Ascending aorta (tissue), 2 donors: Measurements from ENCODE around the gene KLK7. TPM values are rescaled to one million over a fixed set of nuclear protein-coding genes. Genes with fewer than 3 reads are reported as not detected.

ENCODE experiments used
- DNase-seq, 2 donors: peaks; one replicate each; pipeline ENCODE4 v3.0.0-alpha.2; 2019; ENCODE audit warnings: low spot score in 2 of 2
- H3K27ac ChIP-seq, 2 donors: fragments of 200-600 bp; sonication (generic); one replicate each; pipeline ENCODE4 v1.5.1; 2016 to 2017; ENCODE audit warnings: mild to moderate bottlenecking in 1 of 2
- H3K27me3 ChIP-seq: fragments of 200-600 bp; sonication (generic); one replicate; pipeline ENCODE4 v1.5.1; 2017
- H3K36me3 ChIP-seq, 2 donors: fragments of 200-600 bp; sonication (generic); one replicate each; pipeline ENCODE4 v1.5.1; 2016
- H3K4me1 ChIP-seq, 2 donors: fragments of 200-600 bp; sonication (generic); one replicate each; pipeline ENCODE4 v1.5.1; 2016 to 2017; ENCODE audit warnings: mild to moderate bottlenecking in 1 of 2
- H3K4me3 ChIP-seq, 2 donors: fragments of 200-600 bp; sonication (generic); one replicate each; pipeline ENCODE4 v1.5.1; 2016 to 2017; ENCODE audit warnings: mild to moderate bottlenecking in 1 of 2
- H3K9me3 ChIP-seq, 2 donors: fragments of 200-600 bp; sonication (generic); one replicate each; pipeline ENCODE4 v1.5.1; 2016
- intact Hi-C: fragments of 100-400 bp; cut with DNase I; formaldehyde crosslinking; loops from one replicate; pipeline ENCODE4 v1.15.1; 2023
- total RNA-seq: library from RNA; depleted of rRNA; stranded (reverse); fragments of >200 nt; gene quantifications from one replicate; pipeline ENCODE4 v1.1.0, GENCODE V29; 2016
- TF ChIP-seq, protein P1 (sequence below), 3 experiments: fragments of 200-600 bp in 2 of 3; fragments of 450-650 bp in 1 of 3; sonication (generic) in 2 of 3; IDR thresholded peaks; one replicate each; pipeline ENCODE4 v1.5.1; 2016 to 2019; ENCODE audit warnings: antibody characterized with exemption in 3 of 3, mild to moderate bottlenecking in 1 of 3, moderate library complexity in 1 of 3

Gene KLK7
- total RNA-seq, 1 donor from 2014 or later, result not detected

GRCh38 chr19:50959731-50960500, 23.8 kb downstream of the KLK7 start:
- Histone ChIP-seq H3K36me3 (no peaks in the 10 kb centered on the region), H3K4me3 (no peak overlapping the region), H3K4me1 (no peaks in the 10 kb centered on the region), H3K27me3 (no peaks in the 10 kb centered on the region), H3K9me3 (no peaks in the 10 kb centered on the region), H3K27ac (no peak overlapping the region)
- no peak for DNase-seq
- intact Hi-C loops, result no loop called here
- TF ChIP-seq, protein P1, sequence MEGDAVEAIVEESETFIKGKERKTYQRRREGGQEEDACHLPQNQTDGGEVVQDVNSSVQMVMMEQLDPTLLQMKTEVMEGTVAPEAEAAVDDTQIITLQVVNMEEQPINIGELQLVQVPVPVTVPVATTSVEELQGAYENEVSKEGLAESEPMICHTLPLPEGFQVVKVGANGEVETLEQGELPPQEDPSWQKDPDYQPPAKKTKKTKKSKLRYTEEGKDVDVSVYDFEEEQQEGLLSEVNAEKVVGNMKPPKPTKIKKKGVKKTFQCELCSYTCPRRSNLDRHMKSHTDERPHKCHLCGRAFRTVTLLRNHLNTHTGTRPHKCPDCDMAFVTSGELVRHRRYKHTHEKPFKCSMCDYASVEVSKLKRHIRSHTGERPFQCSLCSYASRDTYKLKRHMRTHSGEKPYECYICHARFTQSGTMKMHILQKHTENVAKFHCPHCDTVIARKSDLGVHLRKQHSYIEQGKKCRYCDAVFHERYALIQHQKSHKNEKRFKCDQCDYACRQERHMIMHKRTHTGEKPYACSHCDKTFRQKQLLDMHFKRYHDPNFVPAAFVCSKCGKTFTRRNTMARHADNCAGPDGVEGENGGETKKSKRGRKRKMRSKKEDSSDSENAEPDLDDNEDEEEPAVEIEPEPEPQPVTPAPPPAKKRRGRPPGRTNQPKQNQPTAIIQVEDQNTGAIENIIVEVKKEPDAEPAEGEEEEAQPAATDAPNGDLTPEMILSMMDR (IDR thresholded peaks at IDR 0.05), result no peak

DNA sequence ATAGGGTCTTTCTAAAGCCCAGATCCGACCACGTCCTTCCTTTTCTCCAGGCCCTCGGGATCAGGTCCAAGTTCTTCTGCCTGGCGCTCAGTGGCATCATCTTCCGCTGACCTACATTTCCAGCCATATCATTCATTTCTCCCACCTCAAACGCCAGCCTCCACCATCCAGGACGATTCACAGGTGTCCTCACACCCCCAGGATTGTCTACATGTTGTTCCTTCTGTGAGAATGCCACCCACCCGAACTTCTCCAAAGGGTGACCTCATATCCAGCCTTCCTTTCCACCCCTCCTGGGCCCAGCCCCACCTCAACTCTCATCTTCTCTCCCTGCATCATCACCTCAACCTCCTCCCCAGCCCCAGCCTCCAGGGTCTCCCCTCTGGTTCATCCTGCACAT, 26.1 kb downstream of the KLK7 start:
- H3K27ac ChIP-seq, result no peak overlapping the region
- H3K4me1 ChIP-seq, result no peaks in the 10 kb centered on the region
- no peaks in the 10 kb centered on the region for H3K9me3 ChIP-seq
- H3K36me3 ChIP-seq, result no peaks in the 10 kb centered on the region
- TF ChIP-seq, protein P1 (IDR thresholded peaks at IDR 0.05), result no peak
- no peak for DNase-seq
- H3K27me3 ChIP-seq, result no peaks in the 10 kb centered on the region
- intact Hi-C loops, result no loop called here
- H3K4me3 ChIP-seq, result no peak overlapping the region

GRCh38 chr19:50952910-50953309, 30.8 kb downstream of the KLK7 start, which contains the start of gene KLK5:
TSS of gene KLK5 (minus strand) at chr19:50953038. CDS start at chr19:50952657, 381 bp downstream.
- no peaks in the 10 kb centered on the region for H3K27me3 ChIP-seq
- no peak within 1 kb of the TSS for H3K27ac ChIP-seq
- H3K36me3 ChIP-seq, result no peaks in the 10 kb centered on the region
- no peak for DNase-seq
- TF ChIP-seq, protein P1 (IDR thresholded peaks at IDR 0.05), result no peak
- no peak within 1 kb of the TSS for H3K4me3 ChIP-seq
- intact Hi-C loops, result no loop called here
- no peaks in the 10 kb centered on the region for H3K9me3 ChIP-seq
- H3K4me1 ChIP-seq, result no peaks in the 10 kb centered on the region

DNA sequence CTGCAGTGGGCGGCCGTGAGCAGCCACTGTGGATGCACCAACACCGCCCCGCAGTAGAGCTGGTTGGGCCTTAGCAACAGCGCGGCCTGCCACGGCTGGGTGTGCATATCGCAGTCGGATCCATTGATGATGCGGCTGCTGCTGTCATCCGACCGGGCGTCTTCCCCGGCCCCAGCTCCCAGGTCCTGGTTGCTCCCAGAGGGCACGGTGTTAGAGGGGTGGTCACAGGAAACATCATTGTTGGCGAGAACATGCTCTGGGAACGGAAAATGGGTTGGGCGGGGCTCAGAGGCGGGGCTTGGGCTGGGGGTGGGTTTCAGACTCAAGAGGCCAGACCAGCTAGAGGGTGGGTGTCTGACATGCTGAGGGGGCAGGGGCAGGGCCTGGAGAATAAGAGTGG, 33.9 kb downstream of the KLK7 start:
- H3K27ac ChIP-seq, result no peak overlapping the region
- no peaks in the 10 kb centered on the region for H3K4me1 ChIP-seq
- H3K27me3 ChIP-seq, result no peaks in the 10 kb centered on the region
- H3K4me3 ChIP-seq, result no peak overlapping the region
- TF ChIP-seq, protein P1 (IDR thresholded peaks at IDR 0.05), result no peak
- DNase-seq, result no peak
- intact Hi-C loops, result no loop called here
- H3K9me3 ChIP-seq, result no peaks in the 10 kb centered on the region
- H3K36me3 ChIP-seq, result no peaks in the 10 kb centered on the region

DNA sequence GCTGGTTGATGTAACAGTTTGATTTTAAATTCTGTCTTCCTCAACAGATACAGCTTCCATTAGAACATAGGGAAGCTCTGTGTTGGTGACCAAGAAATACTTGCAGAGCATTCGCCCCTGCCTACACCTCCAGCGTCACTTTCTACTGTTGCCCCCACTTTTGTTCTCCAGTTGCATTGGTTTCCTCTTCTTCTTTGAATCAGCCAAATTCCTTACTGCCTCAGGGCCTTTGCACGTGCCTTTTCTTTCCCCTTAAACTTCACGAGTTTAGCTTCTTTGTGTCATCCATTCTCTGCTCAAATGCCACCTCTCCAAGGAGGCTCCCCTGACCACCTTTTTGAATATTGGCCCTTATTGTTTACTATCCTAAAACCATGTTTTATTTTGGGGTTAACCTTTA, 36.6 kb downstream of the KLK7 start:
- TF ChIP-seq, protein P1 (IDR thresholded peaks at IDR 0.05), result no peak
- no peaks in the 10 kb centered on the region for H3K27me3 ChIP-seq
- intact Hi-C loops, result no loop called here
- H3K27ac ChIP-seq, result no peak overlapping the region
- DNase-seq, result no peak
- no peaks in the 10 kb centered on the region for H3K4me1 ChIP-seq
- no peaks in the 10 kb centered on the region for H3K36me3 ChIP-seq
- no peaks in the 10 kb centered on the region for H3K9me3 ChIP-seq
- H3K4me3 ChIP-seq, result no peak overlapping the region
